ENCODE measurements around the gene SLC6A8.

DNA sequence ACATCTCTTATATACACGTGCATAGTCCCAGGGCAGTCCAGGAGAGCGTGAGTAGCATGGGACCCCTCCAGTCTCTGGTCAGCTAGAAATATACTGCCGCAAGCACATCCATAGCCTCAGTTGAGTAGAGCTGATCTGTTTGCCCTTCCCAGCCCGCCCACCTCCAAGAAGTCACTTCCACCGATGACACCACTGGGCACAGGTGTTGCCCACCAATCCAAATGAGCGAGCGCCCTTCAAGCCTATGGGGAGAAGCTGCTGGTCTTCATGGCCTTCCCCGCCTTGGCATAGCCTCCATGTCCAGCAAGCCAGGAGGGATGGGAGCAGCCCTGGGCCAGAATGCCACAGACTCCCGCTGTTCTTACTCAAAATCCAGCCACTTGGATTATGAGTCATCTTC, 30.6 kb upstream of the SLC6A8 start:
- TF ChIP-seq, protein P1, sequence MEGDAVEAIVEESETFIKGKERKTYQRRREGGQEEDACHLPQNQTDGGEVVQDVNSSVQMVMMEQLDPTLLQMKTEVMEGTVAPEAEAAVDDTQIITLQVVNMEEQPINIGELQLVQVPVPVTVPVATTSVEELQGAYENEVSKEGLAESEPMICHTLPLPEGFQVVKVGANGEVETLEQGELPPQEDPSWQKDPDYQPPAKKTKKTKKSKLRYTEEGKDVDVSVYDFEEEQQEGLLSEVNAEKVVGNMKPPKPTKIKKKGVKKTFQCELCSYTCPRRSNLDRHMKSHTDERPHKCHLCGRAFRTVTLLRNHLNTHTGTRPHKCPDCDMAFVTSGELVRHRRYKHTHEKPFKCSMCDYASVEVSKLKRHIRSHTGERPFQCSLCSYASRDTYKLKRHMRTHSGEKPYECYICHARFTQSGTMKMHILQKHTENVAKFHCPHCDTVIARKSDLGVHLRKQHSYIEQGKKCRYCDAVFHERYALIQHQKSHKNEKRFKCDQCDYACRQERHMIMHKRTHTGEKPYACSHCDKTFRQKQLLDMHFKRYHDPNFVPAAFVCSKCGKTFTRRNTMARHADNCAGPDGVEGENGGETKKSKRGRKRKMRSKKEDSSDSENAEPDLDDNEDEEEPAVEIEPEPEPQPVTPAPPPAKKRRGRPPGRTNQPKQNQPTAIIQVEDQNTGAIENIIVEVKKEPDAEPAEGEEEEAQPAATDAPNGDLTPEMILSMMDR (IDR thresholded peaks at IDR 0.05), result no peak
- no peak for TF ChIP-seq POLR2A (IDR thresholded peaks at IDR 0.05)
